ENCODE data around the gene GALNT2. TPM values are rescaled to one million over a fixed set of nuclear protein-coding genes. Genes with fewer than 3 reads are reported as not detected.

The GALNT2 gene
- total RNA-seq, 2 experiments from 2014 or later = 48.2 to 51.0 TPM

- Mint-ChIP-seq H3K9me3 (ENCODE audit: low read depth) (no peaks in the 10 kb centered on the region), H3K36me3 (ENCODE audit: low read depth) (peaks cover 39% of the 10 kb centered on the region), H3K27me3 (no peaks in the 10 kb centered on the region), H3K4me1 (peaks cover 23% of the 10 kb centered on the region), H3K4me3 (no peak overlapping the region), H3K27ac (no peak overlapping the region)
- intact Hi-C loops (cut with DNase I, micrococcal nuclease) = no loop called here
- CTCF ChIA-PET = interaction anchor here (0.8 kb wide), 1 partner anchor 13 kb away, joined by 3 read pairs; no protein-coding TSS in a partner anchor
- POLR2A ChIA-PET = no interaction called here
- no peak for DNase-seq
- ATAC-seq = no peak
These were observed 112.2 kb downstream of the GALNT2 start for GRCh38 chr1:230179249-230179648.

GRCh38 chr1:230185076-230186001 lies 118.3 kb downstream of the GALNT2 start:
- intact Hi-C loops (cut with DNase I, micrococcal nuclease) = loop anchor here in 1 of 2 experiments (2.0 kb wide), 1 partner anchor 23 kb away; no protein-coding TSS in a partner anchor
- peaks cover 3% of the 10 kb centered on the region for H3K9me3 Mint-ChIP-seq (ENCODE audit: low read depth)
- no peak for ATAC-seq
- DNase-seq = no peak
- peak overlapping the region; percentile 78 for H3K27ac Mint-ChIP-seq
- no peak overlapping the region for H3K4me3 Mint-ChIP-seq
- ChIA-PET CTCF (interaction anchor here (0.7 to 1.3 kb wide), 3 partner anchors 17 to 307 kb away, joined by 3 to 4 read pairs (median 3); no protein-coding TSS in a partner anchor), POLR2A (no interaction called here)
- peaks cover 56% of the 10 kb centered on the region for H3K4me1 Mint-ChIP-seq
- peaks cover 43% of the 10 kb centered on the region for H3K36me3 Mint-ChIP-seq (ENCODE audit: low read depth)
- no peaks in the 10 kb centered on the region for H3K27me3 Mint-ChIP-seq

- H3K4me3 Mint-ChIP-seq = no peak overlapping the region
- H3K36me3 Mint-ChIP-seq (ENCODE audit: low read depth) = peaks cover 42% of the 10 kb centered on the region
- POLR2A ChIA-PET = no interaction called here
- no peaks in the 10 kb centered on the region for H3K27me3 Mint-ChIP-seq
- peak overlapping the region; percentile 78 for H3K27ac Mint-ChIP-seq
- peaks cover 3% of the 10 kb centered on the region for H3K9me3 Mint-ChIP-seq (ENCODE audit: low read depth)
- ATAC-seq (peak; percentile 82), DNase-seq (peak; percentile 56)
- CTCF ChIA-PET = interaction anchor here (0.6 to 1.3 kb wide), 5 partner anchors 9 to 308 kb away, joined by 3 to 4 read pairs (median 3); no protein-coding TSS in a partner anchor
- peaks cover 56% of the 10 kb centered on the region for H3K4me1 Mint-ChIP-seq
- intact Hi-C loops (cut with DNase I, micrococcal nuclease) = loop anchor here in 1 of 2 experiments (2.0 kb wide), 1 partner anchor 23 kb away; no protein-coding TSS in a partner anchor
These were observed 119.2 kb downstream of the GALNT2 start for GRCh38 chr1:230186003-230186863.

- intact Hi-C loops (cut with DNase I, micrococcal nuclease) = loop anchor here in 1 of 2 experiments (2.0 kb wide), 1 partner anchor 22 kb away; no protein-coding TSS in a partner anchor
- CTCF ChIA-PET = interaction anchor here (0.6 to 0.7 kb wide), 2 partner anchors 8 to 27 kb away, joined by 3 to 4 read pairs; no protein-coding TSS in a partner anchor
- Mint-ChIP-seq H3K27me3 (no peaks in the 10 kb centered on the region), H3K36me3 (ENCODE audit: low read depth) (peaks cover 40% of the 10 kb centered on the region), H3K4me3 (no peak overlapping the region), H3K4me1 (peaks cover 54% of the 10 kb centered on the region), H3K27ac (peak overlapping the region; percentile 47), H3K9me3 (ENCODE audit: low read depth) (peaks cover 3% of the 10 kb centered on the region)
- ATAC-seq (no peak), DNase-seq (no peak)
- POLR2A ChIA-PET = no interaction called here
These were observed 119.8 kb downstream of the GALNT2 start for GRCh38 chr1:230186874-230187273.

- DNase-seq (no peak), ATAC-seq (no peak)
- H3K36me3 Mint-ChIP-seq (ENCODE audit: low read depth) = peaks cover 40% of the 10 kb centered on the region
- no peaks in the 10 kb centered on the region for H3K27me3 Mint-ChIP-seq
- peaks cover 3% of the 10 kb centered on the region for H3K9me3 Mint-ChIP-seq (ENCODE audit: low read depth)
- ChIA-PET CTCF (no interaction called here), POLR2A (no interaction called here)
- H3K4me3 Mint-ChIP-seq = no peak overlapping the region
- peak overlapping the region; percentile 47 for H3K27ac Mint-ChIP-seq
- intact Hi-C loops (cut with DNase I, micrococcal nuclease) = loop anchor here in 1 of 2 experiments (2.0 kb wide), 1 partner anchor 22 kb away; no protein-coding TSS in a partner anchor
- peaks cover 54% of the 10 kb centered on the region for H3K4me1 Mint-ChIP-seq
These were observed 120.3 kb downstream of the GALNT2 start for GRCh38 chr1:230187290-230187689.

GRCh38 chr1:230188826-230189225 lies 121.8 kb downstream of the GALNT2 start:
- H3K36me3 Mint-ChIP-seq (ENCODE audit: low read depth) = peaks cover 32% of the 10 kb centered on the region
- H3K4me1 Mint-ChIP-seq = peaks cover 51% of the 10 kb centered on the region
- no peak for ATAC-seq
- intact Hi-C loops (cut with DNase I, micrococcal nuclease) = no loop called here
- H3K27me3 Mint-ChIP-seq = no peaks in the 10 kb centered on the region
- POLR2A ChIA-PET = no interaction called here
- H3K27ac Mint-ChIP-seq = no peak overlapping the region
- no peak overlapping the region for H3K4me3 Mint-ChIP-seq
- CTCF ChIA-PET = no interaction called here
- H3K9me3 Mint-ChIP-seq (ENCODE audit: low read depth) = peaks cover 3% of the 10 kb centered on the region
- DNase-seq = no peak

- Mint-ChIP-seq H3K27ac (no peak overlapping the region), H3K4me3 (no peak overlapping the region), H3K27me3 (no peaks in the 10 kb centered on the region), H3K9me3 (ENCODE audit: low read depth) (peaks cover 3% of the 10 kb centered on the region), H3K36me3 (ENCODE audit: low read depth) (peaks cover 30% of the 10 kb centered on the region), H3K4me1 (peaks cover 51% of the 10 kb centered on the region)
- CTCF ChIA-PET = no interaction called here
- ATAC-seq (no peak), DNase-seq (no peak)
- POLR2A ChIA-PET = no interaction called here
- intact Hi-C loops (cut with DNase I, micrococcal nuclease) = no loop called here
These were observed 122.3 kb downstream of the GALNT2 start for GRCh38 chr1:230189341-230189740.

GRCh38 chr1:230189824-230190223 lies 122.8 kb downstream of the GALNT2 start:
- intact Hi-C loops (cut with DNase I, micrococcal nuclease) = no loop called here
- Mint-ChIP-seq H3K4me3 (no peak overlapping the region), H3K36me3 (ENCODE audit: low read depth) (peaks cover 25% of the 10 kb centered on the region), H3K9me3 (ENCODE audit: low read depth) (peaks cover 2% of the 10 kb centered on the region), H3K27ac (no peak overlapping the region), H3K4me1 (peaks cover 46% of the 10 kb centered on the region), H3K27me3 (no peaks in the 10 kb centered on the region)
- DNase-seq (no peak), ATAC-seq (no peak)
- POLR2A ChIA-PET = no interaction called here
- CTCF ChIA-PET = no interaction called here

GRCh38 chr1:230191079-230191804 lies 124.2 kb downstream of the GALNT2 start:
- H3K4me3 Mint-ChIP-seq = no peak overlapping the region
- intact Hi-C loops (cut with DNase I, micrococcal nuclease) = no loop called here
- H3K27ac Mint-ChIP-seq = no peak overlapping the region
- no peak for DNase-seq
- ATAC-seq = no peak
- H3K36me3 Mint-ChIP-seq (ENCODE audit: low read depth) = peaks cover 21% of the 10 kb centered on the region
- ChIA-PET CTCF (no interaction called here), POLR2A (no interaction called here)
- no peaks in the 10 kb centered on the region for H3K27me3 Mint-ChIP-seq
- H3K4me1 Mint-ChIP-seq = peaks cover 32% of the 10 kb centered on the region
- H3K9me3 Mint-ChIP-seq (ENCODE audit: low read depth) = no peaks in the 10 kb centered on the region

GRCh38 chr1:230191855-230192254 lies 124.8 kb downstream of the GALNT2 start:
- ChIA-PET CTCF (no interaction called here), POLR2A (no interaction called here)
- peaks cover 19% of the 10 kb centered on the region for H3K36me3 Mint-ChIP-seq (ENCODE audit: low read depth)
- ATAC-seq = no peak
- intact Hi-C loops (cut with DNase I, micrococcal nuclease) = no loop called here
- no peak overlapping the region for H3K27ac Mint-ChIP-seq
- peaks cover 25% of the 10 kb centered on the region for H3K4me1 Mint-ChIP-seq
- no peaks in the 10 kb centered on the region for H3K9me3 Mint-ChIP-seq (ENCODE audit: low read depth)
- H3K4me3 Mint-ChIP-seq = no peak overlapping the region
- H3K27me3 Mint-ChIP-seq = no peaks in the 10 kb centered on the region
- DNase-seq = no peak

GRCh38 chr1:230194525-230194924 lies 127.5 kb downstream of the GALNT2 start:
- Mint-ChIP-seq H3K9me3 (ENCODE audit: low read depth) (no peaks in the 10 kb centered on the region), H3K36me3 (ENCODE audit: low read depth) (peaks cover 15% of the 10 kb centered on the region), H3K4me1 (peaks cover 7% of the 10 kb centered on the region), H3K4me3 (no peak overlapping the region), H3K27ac (no peak overlapping the region), H3K27me3 (no peaks in the 10 kb centered on the region)
- intact Hi-C loops (cut with DNase I, micrococcal nuclease) = no loop called here
- DNase-seq (no peak), ATAC-seq (no peak)
- CTCF ChIA-PET = no interaction called here
- POLR2A ChIA-PET = no interaction called here
